ENCODE results near the gene FMNL2. TPM values are rescaled to one million over a fixed set of nuclear protein-coding genes. Genes with fewer than 3 reads are reported as not detected.

FMNL2 gene
- total RNA-seq, 1 experiment from 2014 or later = 28.1 TPM

GRCh38 chr2:152452256-152452973, 117.4 kb downstream of the FMNL2 start:
- H3K4me1 ChIP-seq (ENCODE audit: control insufficient read depth in 1 of 2, insufficient read depth in 2 of 2, low read length in 2 of 2) = peaks cover 0 to 15% of the 10 kb centered on the region in 2 experiments; a peak in 2 of 4 replicates
- ATAC-seq (no peak), DNase-seq (ENCODE audit: low read depth, low spot score) (no peak)
- intact Hi-C loops (cut with micrococcal nuclease) = no loop called here
- POLR2A ChIA-PET = no interaction called here
- no peak overlapping the region for H3K4me3 ChIP-seq (replicated peaks in 1 of 2; ENCODE audit: low read depth in 1 of 2, low read length in 2 of 2)
- RAD21 ChIA-PET (ENCODE audit: low non-redundant PET in 1 of 2, low total read pairs in 2 of 2, uncharacterized antibody in 2 of 2, unreplicated experiment in 2 of 2) = no interaction called here
- H3K36me3 ChIP-seq (ENCODE audit: control insufficient read depth in 1 of 2, insufficient read depth in 2 of 2, low read length in 2 of 2) = no peaks in the 10 kb centered on the region
- H3K4me2 ChIP-seq (ENCODE audit: low read length) = no peak overlapping the region
- H4K20me1 ChIP-seq (ENCODE audit: insufficient read depth) = no peaks in the 10 kb centered on the region
- BruUV-seq (replicated peaks) = no TSS peak
- TF ChIP-seq TCF7L2 (IDR thresholded peaks at IDR 0.05; ENCODE audit: borderline replicate concordance, extremely low read depth, insufficient read depth, insufficient read length) (no peak), JUND (IDR thresholded peaks at IDR 0.05) (no peak), POLR2A (IDR thresholded peaks at IDR 0.05; ENCODE audit: borderline replicate concordance, extremely low read depth, insufficient read depth, insufficient read length) (no peak), YY1 (IDR thresholded peaks at IDR 0.05; ENCODE audit: extremely low read depth, insufficient replicate concordance, low read depth, low read length) (no peak), FOSL1 (IDR thresholded peaks at IDR 0.05; ENCODE audit: low read depth) (no peak), ATF3 (IDR thresholded peaks at IDR 0.05) (no peak), EZH2phosphoT487 (IDR thresholded peaks at IDR 0.05; ENCODE audit: borderline replicate concordance) (no peak), CTCF (IDR thresholded peaks at IDR 0.05 in 2 of 3, conservative IDR thresholded peaks at IDR 0.05 in 1 of 3; ENCODE audit: borderline replicate concordance in 1 of 3, insufficient read depth in 1 of 3, low read depth in 2 of 3, low read length in 2 of 3) (no peak), SIN3A (IDR thresholded peaks at IDR 0.05; ENCODE audit: low read depth) (no peak), CBX3 (IDR thresholded peaks at IDR 0.05; ENCODE audit: low read depth) (no peak), EGR1 (IDR thresholded peaks at IDR 0.05; ENCODE audit: low read depth) (no peak), RAD21 (IDR thresholded peaks at IDR 0.05; ENCODE audit: low read depth) (no peak), REST (IDR thresholded peaks at IDR 0.05; ENCODE audit: low read depth) (no peak)
- H2AFZ ChIP-seq (ENCODE audit: low read depth, low read length, poor library complexity, severe bottlenecking) = no peak overlapping the region
- H3K79me2 ChIP-seq (ENCODE audit: insufficient read depth, low read length) = 0 out of 2 replicates have a peak, but pooled peaks cover 3% of the 10 kb centered on the region
- no peaks in the 10 kb centered on the region for H3K9me2 ChIP-seq (ENCODE audit: insufficient read depth)
- CTCF ChIA-PET = no interaction called here
- H3K27ac ChIP-seq (ENCODE audit: low read depth, low read length) = no peak overlapping the region
- H3K9ac ChIP-seq (ENCODE audit: low read length) = no peak overlapping the region
- no peaks in the 10 kb centered on the region for H3K9me3 ChIP-seq (ENCODE audit: control insufficient read depth in 1 of 2, insufficient read depth in 1 of 2, low read depth in 1 of 2, low read length in 2 of 2)
- no peaks in the 10 kb centered on the region for H3K27me3 ChIP-seq (ENCODE audit: insufficient read depth, low read length)

All from HCT116 (cell line).